Right atrium auricular region (tissue), 2 donors: ENCODE results near the gene MTPN. TPM values are rescaled to one million over a fixed set of nuclear protein-coding genes. Genes with fewer than 3 reads are reported as not detected.
A peak's percentile ranks its signal among the peaks of the same experiment; 100 is the strongest.

Experiments
- DNase-seq: peaks from one replicate; pipeline ENCODE4 v3.0.0-alpha.2; 2019; ENCODE audit warnings: low spot score
- H3K27ac ChIP-seq, 2 donors: fragments of 200-600 bp; sonication (generic); 1 replicate in 1 of 2; 2 replicates in 1 of 2; pipeline ENCODE4 v1.5.1; 2016 to 2019
- H3K27me3 ChIP-seq, 2 donors: fragments of 200-600 bp; sonication (generic); one replicate each; pipeline versions ENCODE4 v1.5.1 to v1.6.0; 2017 to 2019
- H3K36me3 ChIP-seq: fragments of 200-600 bp; sonication (generic); one replicate; pipeline ENCODE4 v1.5.1; 2016
- H3K4me1 ChIP-seq, 2 donors: fragments of 200-600 bp; sonication (generic); one replicate each; pipeline versions ENCODE4 v1.5.1 to v1.6.0; 2017 to 2019
- H3K4me3 ChIP-seq, 2 donors: fragments of 200-600 bp; sonication (generic); 1 replicate in 1 of 2; 2 replicates in 1 of 2; pipeline ENCODE4 v1.5.1; 2017 to 2019; ENCODE audit warnings: mild to moderate bottlenecking in 1 of 2, moderate library complexity in 1 of 2
- H3K9me3 ChIP-seq, 2 donors: fragments of 200-600 bp; sonication (generic); one replicate each; pipeline ENCODE4 v1.5.1; 2019
- total RNA-seq, 2 donors: library from RNA; depleted of rRNA; stranded (reverse); fragments of >200 nt; gene quantifications; one replicate each; pipeline ENCODE4 v1.1.0, GENCODE V29; 2016
- TF ChIP-seq, protein P1 (sequence below), 2 donors: fragments of 200-600 bp; sonication (generic); IDR thresholded peaks; one replicate each; pipeline ENCODE4 v1.5.1; 2019; ENCODE audit warnings: antibody characterized with exemption in 2 of 2

MTPN gene
- total RNA-seq, 2 donors from 2014 or later, result 91.9 to 103 TPM

- H3K27ac ChIP-seq, result no peak overlapping the region
- peaks cover 0 to 58% of the 10 kb centered on the region in 2 donors for H3K4me1 ChIP-seq
- no peaks in the 10 kb centered on the region for H3K27me3 ChIP-seq
- no peak overlapping the region for H3K4me3 ChIP-seq
- TF ChIP-seq, protein P1, sequence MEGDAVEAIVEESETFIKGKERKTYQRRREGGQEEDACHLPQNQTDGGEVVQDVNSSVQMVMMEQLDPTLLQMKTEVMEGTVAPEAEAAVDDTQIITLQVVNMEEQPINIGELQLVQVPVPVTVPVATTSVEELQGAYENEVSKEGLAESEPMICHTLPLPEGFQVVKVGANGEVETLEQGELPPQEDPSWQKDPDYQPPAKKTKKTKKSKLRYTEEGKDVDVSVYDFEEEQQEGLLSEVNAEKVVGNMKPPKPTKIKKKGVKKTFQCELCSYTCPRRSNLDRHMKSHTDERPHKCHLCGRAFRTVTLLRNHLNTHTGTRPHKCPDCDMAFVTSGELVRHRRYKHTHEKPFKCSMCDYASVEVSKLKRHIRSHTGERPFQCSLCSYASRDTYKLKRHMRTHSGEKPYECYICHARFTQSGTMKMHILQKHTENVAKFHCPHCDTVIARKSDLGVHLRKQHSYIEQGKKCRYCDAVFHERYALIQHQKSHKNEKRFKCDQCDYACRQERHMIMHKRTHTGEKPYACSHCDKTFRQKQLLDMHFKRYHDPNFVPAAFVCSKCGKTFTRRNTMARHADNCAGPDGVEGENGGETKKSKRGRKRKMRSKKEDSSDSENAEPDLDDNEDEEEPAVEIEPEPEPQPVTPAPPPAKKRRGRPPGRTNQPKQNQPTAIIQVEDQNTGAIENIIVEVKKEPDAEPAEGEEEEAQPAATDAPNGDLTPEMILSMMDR (IDR thresholded peaks at IDR 0.05), result no peak
- H3K9me3 ChIP-seq, result no peaks in the 10 kb centered on the region
- H3K36me3 ChIP-seq, result no peaks in the 10 kb centered on the region
- no peak for DNase-seq
Observed at GRCh38 chr7:135938563-135938962, 38.6 kb downstream of the MTPN start.

DNA sequence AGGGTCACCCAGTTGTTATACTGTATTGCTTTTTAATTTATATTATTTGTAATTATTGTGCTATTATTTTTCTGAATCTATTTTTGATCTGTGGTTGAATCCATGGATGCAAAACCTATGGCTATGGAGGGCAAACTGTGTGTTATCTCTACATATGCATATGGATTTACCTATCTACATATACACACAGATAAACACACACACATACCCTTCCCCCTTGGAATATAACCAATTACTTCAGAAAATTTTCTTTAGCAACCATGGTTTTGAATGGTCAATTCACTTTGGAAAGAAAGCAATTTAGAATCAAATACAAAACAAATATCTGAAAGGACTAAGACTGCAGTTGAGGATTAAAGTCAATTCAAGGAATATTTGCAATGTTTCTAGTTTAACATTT, 39.1 kb downstream of the MTPN start:
- no peak overlapping the region for H3K4me3 ChIP-seq
- no peak overlapping the region for H3K27ac ChIP-seq
- TF ChIP-seq, protein P1 (IDR thresholded peaks at IDR 0.05), result no peak
- no peak for DNase-seq
- no peaks in the 10 kb centered on the region for H3K27me3 ChIP-seq
- no peaks in the 10 kb centered on the region for H3K36me3 ChIP-seq
- H3K9me3 ChIP-seq, result no peaks in the 10 kb centered on the region
- H3K4me1 ChIP-seq, result peaks cover 0 to 57% of the 10 kb centered on the region in 2 donors

DNA sequence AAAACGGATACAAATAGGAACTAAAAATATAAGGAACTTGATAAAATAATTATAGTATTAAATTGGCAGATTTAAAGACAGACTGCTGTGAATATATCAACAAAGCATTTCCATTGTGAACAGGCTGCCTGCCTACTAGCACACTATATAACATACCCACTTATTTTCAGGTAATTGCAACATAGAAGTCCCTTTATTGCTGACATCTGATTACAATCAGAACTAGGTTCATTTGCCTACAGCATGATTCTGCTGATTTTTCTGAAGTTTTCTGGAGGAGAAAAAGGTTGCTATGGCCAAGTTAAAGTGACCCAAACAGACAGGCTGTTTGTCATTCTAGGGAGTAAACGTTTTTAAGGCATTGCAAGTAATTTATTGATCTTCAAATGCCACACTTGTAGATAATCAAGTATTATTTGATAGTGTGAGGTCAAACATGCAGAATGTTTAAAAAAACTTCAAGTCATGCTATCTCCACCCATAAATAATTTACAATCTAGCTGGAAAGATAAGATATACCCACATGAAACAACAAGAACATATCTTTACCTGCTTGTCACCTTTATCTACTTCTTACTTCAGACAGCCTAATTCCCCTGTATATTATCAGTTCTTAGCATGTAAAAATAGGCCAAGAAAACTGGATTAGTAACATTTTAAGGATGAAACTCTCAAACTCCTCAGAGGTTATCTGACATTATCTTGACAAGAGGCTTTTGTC, 40.5 kb downstream of the MTPN start:
- H3K36me3 ChIP-seq, result no peaks in the 10 kb centered on the region
- H3K27ac ChIP-seq, result no peak overlapping the region
- no peaks in the 10 kb centered on the region for H3K27me3 ChIP-seq
- H3K4me3 ChIP-seq, result no peak overlapping the region
- TF ChIP-seq, protein P1 (IDR thresholded peaks at IDR 0.05), result no peak
- no peak for DNase-seq
- no peaks in the 10 kb centered on the region for H3K9me3 ChIP-seq
- H3K4me1 ChIP-seq, result peaks cover 0 to 65% of the 10 kb centered on the region in 2 donors

GRCh38 chr7:135934651-135935050, 42.5 kb downstream of the MTPN start:
- no peak overlapping the region for H3K4me3 ChIP-seq
- H3K4me1 ChIP-seq, result peaks cover 0 to 72% of the 10 kb centered on the region in 2 donors
- no peaks in the 10 kb centered on the region for H3K36me3 ChIP-seq
- TF ChIP-seq, protein P1 (IDR thresholded peaks at IDR 0.05), result no peak
- DNase-seq, result no peak
- no peaks in the 10 kb centered on the region for H3K9me3 ChIP-seq
- H3K27ac ChIP-seq, result peak overlapping the region; percentile 44 to 59
- H3K27me3 ChIP-seq, result no peaks in the 10 kb centered on the region

DNA sequence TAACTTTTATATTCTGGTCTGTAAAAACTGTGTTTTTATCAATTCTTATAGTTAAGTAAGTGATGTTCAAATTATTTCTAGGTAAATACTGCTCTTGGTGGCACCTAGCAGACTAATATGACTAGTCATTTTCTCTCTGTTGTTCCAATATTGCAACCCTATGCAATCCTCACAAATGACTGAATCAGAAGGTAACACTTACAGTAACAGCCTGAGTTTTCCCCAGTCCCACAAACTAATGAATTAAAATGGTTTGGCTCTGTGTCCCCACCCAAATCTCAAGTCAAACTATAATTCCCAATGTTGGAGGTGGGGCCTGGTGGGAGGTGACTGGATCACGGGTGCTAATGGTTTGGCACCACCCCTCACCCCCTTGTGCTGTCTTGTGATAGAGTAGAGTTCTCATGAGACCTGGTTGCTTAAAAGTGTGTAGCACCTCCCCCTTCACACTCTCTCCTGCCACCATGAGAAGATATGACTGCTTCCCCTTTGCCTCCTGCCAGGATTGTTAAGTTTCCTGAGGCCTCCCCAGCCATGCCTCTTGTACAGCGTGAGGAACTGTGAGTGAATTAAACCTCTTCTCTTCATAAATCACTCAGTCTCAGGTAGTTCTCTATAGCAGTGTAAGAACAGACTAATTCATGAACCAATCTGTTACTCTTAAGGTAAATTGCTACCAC, 43.5 kb downstream of the MTPN start:
- no peaks in the 10 kb centered on the region for H3K9me3 ChIP-seq
- H3K27me3 ChIP-seq, result no peaks in the 10 kb centered on the region
- peak overlapping the region; percentile 44 to 59 for H3K27ac ChIP-seq
- TF ChIP-seq, protein P1 (IDR thresholded peaks at IDR 0.05), result no peak
- no peak overlapping the region for H3K4me3 ChIP-seq
- no peak for DNase-seq
- H3K4me1 ChIP-seq, result peaks cover 0 to 63% of the 10 kb centered on the region in 2 donors
- H3K36me3 ChIP-seq, result no peaks in the 10 kb centered on the region
